ENCODE measurements around the gene PTOV1. TPM values are rescaled to one million over a fixed set of nuclear protein-coding genes. Genes with fewer than 3 reads are reported as not detected.

Gene PTOV1
- polyA plus RNA-seq, 1 experiment = 37.6 TPM

DNA sequence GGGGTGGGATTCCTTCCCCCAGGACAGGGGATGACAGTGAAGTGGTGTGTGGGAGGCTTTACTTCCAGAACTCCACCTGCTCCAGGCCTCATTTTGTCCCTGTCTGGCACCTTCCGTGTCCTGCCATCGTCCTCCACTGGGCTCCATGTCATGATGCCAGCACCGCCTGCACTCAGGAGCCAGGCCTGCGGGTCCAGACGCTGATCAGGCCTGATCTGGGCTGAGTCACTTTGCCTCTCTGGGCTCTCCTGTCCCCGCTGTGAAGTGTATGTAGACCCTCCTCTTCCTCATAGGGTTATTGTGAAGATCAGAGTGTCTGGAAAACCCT lies 47.5 kb upstream of the PTOV1 start:
- TF ChIP-seq, protein P1, sequence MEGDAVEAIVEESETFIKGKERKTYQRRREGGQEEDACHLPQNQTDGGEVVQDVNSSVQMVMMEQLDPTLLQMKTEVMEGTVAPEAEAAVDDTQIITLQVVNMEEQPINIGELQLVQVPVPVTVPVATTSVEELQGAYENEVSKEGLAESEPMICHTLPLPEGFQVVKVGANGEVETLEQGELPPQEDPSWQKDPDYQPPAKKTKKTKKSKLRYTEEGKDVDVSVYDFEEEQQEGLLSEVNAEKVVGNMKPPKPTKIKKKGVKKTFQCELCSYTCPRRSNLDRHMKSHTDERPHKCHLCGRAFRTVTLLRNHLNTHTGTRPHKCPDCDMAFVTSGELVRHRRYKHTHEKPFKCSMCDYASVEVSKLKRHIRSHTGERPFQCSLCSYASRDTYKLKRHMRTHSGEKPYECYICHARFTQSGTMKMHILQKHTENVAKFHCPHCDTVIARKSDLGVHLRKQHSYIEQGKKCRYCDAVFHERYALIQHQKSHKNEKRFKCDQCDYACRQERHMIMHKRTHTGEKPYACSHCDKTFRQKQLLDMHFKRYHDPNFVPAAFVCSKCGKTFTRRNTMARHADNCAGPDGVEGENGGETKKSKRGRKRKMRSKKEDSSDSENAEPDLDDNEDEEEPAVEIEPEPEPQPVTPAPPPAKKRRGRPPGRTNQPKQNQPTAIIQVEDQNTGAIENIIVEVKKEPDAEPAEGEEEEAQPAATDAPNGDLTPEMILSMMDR (IDR thresholded peaks at IDR 0.05; ENCODE audit: low read depth, low read length) = no peak
- CTCF ChIA-PET = interaction anchor here (1.0 kb wide), 1 partner anchor 9 kb away, joined by 3 read pairs; the partner anchor contains the start of gene FUZ

DNA sequence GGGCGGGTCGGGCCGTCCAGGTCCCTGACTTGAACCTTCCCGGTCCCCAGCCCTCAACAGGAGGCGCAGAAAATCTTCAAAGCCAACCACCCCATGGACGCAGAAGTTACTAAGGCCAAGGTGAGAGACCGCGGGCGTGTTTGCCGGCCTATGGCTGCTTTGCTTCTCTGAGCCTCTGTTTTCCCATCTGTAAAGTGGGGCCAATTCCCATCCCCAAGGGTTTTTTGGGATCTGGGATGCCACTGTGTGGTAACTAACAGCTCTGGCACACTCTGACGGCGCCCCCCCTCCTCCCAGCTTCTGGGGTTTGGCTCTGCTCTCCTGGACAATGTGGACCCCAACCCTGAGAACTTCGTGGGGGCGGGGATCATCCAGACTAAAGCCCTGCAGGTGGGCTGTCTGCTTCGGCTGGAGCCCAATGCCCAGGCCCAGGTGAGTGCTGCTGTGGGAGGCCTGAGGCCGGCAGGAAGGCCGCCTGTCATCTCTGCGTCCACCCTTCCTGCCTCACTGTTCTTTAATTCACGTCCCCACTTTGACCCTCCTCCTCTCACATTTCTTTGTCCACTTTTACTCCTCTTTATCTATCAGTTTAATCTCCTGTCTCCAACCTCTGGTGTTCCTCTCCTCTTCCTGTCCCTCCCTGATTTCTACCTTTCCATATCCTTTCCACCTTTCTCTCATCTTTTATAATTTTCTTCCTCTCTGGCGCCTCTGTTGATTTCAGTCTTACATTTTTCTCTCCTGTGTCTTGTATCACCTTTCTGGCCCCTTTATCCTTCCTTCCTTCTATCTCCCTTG lies 44.9 kb upstream of the PTOV1 start:
- no peak overlapping the region for H3K4me3 ChIP-seq (ENCODE audit: low read depth, low read length)
- no peak overlapping the region for H3K27ac ChIP-seq (ENCODE audit: low read depth, low read length)
- CTCF ChIA-PET = interaction anchor here (0.5 kb wide), 1 partner anchor 20 kb away, joined by 3 read pairs; no protein-coding TSS in a partner anchor
- DNase-seq (ENCODE audit: low read depth, low spot score) = no peak
- POLR2A ChIA-PET = no interaction called here
- TF ChIP-seq, protein P1 (IDR thresholded peaks at IDR 0.05; ENCODE audit: low read depth, low read length) = no peak
- H3K9me3 ChIP-seq (ENCODE audit: control insufficient read depth, insufficient read depth, low read length) = no peaks in the 10 kb centered on the region; the same call in 1 of the 2 replicates
- no peaks in the 10 kb centered on the region for H3K27me3 ChIP-seq (ENCODE audit: control insufficient read depth, insufficient read depth, low read length)

More for the DNA sequence above, 47.5 kb upstream of the PTOV1 start:
- no peak overlapping the region for H3K27ac ChIP-seq (ENCODE audit: low read depth, low read length)
- POLR2A ChIA-PET = no interaction called here
- peaks cover 3% of the 10 kb centered on the region; the same call in 1 of the 2 replicates for H3K9me3 ChIP-seq (ENCODE audit: control insufficient read depth, insufficient read depth, low read length)
- H3K4me3 ChIP-seq (ENCODE audit: low read depth, low read length) = no peak overlapping the region
- H3K27me3 ChIP-seq (ENCODE audit: control insufficient read depth, insufficient read depth, low read length) = no peaks in the 10 kb centered on the region
- no peak for DNase-seq (ENCODE audit: low read depth, low spot score)

DNA sequence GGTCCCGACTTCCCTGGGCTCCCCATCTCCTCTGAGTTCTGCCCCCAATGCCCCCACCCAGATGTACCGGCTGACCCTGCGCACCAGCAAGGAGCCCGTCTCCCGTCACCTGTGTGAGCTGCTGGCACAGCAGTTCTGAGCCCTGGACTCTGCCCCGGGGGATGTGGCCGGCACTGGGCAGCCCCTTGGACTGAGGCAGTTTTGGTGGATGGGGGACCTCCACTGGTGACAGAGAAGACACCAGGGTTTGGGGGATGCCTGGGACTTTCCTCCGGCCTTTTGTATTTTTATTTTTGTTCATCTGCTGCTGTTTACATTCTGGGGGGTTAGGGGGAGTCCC lies 44.4 kb upstream of the PTOV1 start:
- no peaks in the 10 kb centered on the region for H3K27me3 ChIP-seq (ENCODE audit: control insufficient read depth, insufficient read depth, low read length)
- ChIA-PET POLR2A (no interaction called here), CTCF (no interaction called here)
- no peaks in the 10 kb centered on the region; the same call in 1 of the 2 replicates for H3K9me3 ChIP-seq (ENCODE audit: control insufficient read depth, insufficient read depth, low read length)
- no peak for DNase-seq (ENCODE audit: low read depth, low spot score)
- no peak overlapping the region for H3K27ac ChIP-seq (ENCODE audit: low read depth, low read length)
- TF ChIP-seq, protein P1 (IDR thresholded peaks at IDR 0.05; ENCODE audit: low read depth, low read length) = no peak
- H3K4me3 ChIP-seq (ENCODE audit: low read depth, low read length) = no peak overlapping the region

DNA sequence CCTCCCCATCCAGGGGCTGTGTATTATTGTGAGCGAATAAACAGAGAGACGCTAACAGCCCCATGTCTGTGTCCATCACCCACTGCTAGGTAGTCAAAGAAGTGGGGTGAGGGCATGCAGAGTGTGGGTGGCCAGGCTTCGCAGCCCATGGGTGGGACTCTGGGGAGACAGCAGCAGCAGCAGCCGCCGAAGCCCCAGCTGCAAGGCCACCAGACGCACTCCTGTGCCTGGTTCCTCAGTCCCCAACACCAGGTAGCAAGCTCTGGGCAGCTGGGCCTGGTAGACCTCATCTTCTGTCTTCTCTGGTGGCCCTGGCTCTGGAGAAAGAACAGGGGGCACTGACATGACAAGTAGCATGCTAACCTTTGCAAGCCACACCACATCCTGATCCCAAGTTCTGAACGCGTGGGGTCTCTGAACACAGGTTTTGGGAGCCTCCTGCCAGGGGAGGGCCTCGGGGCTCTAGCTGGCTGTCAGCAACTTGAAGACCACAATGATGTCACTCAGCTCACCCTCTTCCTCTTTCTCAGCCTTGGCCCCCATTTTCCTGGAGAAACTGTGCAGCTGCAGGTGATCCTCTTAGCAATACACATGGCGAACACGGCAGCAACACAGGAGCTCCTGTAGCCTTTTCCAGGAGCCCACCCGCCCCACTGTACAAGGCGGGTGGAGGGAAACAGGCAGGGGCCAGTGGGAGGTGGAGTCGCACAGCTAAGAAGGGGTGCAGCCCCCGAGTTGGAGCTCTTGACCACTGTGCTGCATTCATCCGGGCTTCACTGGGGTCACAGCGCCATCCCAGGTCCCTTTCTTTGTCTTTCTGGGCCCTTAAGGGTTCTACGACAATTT lies 43.7 kb upstream of the PTOV1 start:
- ChIA-PET POLR2A (no interaction called here), CTCF (interaction anchor here (1.0 kb wide), 1 partner anchor 12 kb away, joined by 3 read pairs; no protein-coding TSS in a partner anchor)
- TF ChIP-seq, protein P1 (IDR thresholded peaks at IDR 0.05; ENCODE audit: low read depth, low read length) = no peak
- H3K9me3 ChIP-seq (ENCODE audit: control insufficient read depth, insufficient read depth, low read length) = no peaks in the 10 kb centered on the region; the same call in 1 of the 2 replicates
- no peak overlapping the region for H3K27ac ChIP-seq (ENCODE audit: low read depth, low read length)
- H3K27me3 ChIP-seq (ENCODE audit: control insufficient read depth, insufficient read depth, low read length) = no peaks in the 10 kb centered on the region
- no peak overlapping the region for H3K4me3 ChIP-seq (ENCODE audit: low read depth, low read length)
- no peak for DNase-seq (ENCODE audit: low read depth, low spot score)

Data from AG04450 (cell line).